HG02840 (cell line): Measurements from ENCODE around the gene OAF.

Source experiments
- ATAC-seq: cut with Tn5 transposase; IDR thresholded peaks from one replicate; pipeline ENCODE4 v1.9.1; 2021; ENCODE audit warnings: mild to moderate bottlenecking, moderate library complexity, moderate number of reproducible peaks; ENCODE audit not compliant: unreplicated experiment, low FRiP score

The OAF gene

GRCh38 chr11:120182790-120183491 lies 27.9 kb upstream of the OAF start:
- ATAC-seq = no peak

- no peak for ATAC-seq
Observed at GRCh38 chr11:120183701-120184141, 27.1 kb upstream of the OAF start.

GRCh38 chr11:120184371-120184945 lies 26.4 kb upstream of the OAF start:
- ATAC-seq = no peak

- no peak for ATAC-seq
Observed at GRCh38 chr11:120184946-120185705, 25.7 kb upstream of the OAF start.

- ATAC-seq = no peak
Observed at GRCh38 chr11:120185706-120186455, 25.0 kb upstream of the OAF start.

- no peak for ATAC-seq
Observed at GRCh38 chr11:120186456-120186773, 24.4 kb upstream of the OAF start.

GRCh38 chr11:120186774-120187591 lies 23.8 kb upstream of the OAF start:
- no peak for ATAC-seq

- ATAC-seq = no peak
Observed at GRCh38 chr11:120188371-120188770, 22.5 kb upstream of the OAF start.

- ATAC-seq = no peak
Observed at GRCh38 chr11:120188811-120189455, 21.9 kb upstream of the OAF start.

GRCh38 chr11:120191058-120191457 lies 19.8 kb upstream of the OAF start:
- no peak for ATAC-seq

- no peak for ATAC-seq
Observed at GRCh38 chr11:120192831-120193625, 17.8 kb upstream of the OAF start.

GRCh38 chr11:120194166-120194565 lies 16.7 kb upstream of the OAF start:
- ATAC-seq = no peak

- no peak for ATAC-seq
Observed at GRCh38 chr11:120195601-120196320, 15.1 kb upstream of the OAF start.

GRCh38 chr11:120196826-120197225 lies 14.0 kb upstream of the OAF start:
- no peak for ATAC-seq

- no peak for ATAC-seq
Observed at GRCh38 chr11:120197251-120197891, 13.5 kb upstream of the OAF start.

- no peak for ATAC-seq
Observed at GRCh38 chr11:120197977-120198376, 12.9 kb upstream of the OAF start.

GRCh38 chr11:120198403-120198786 lies 12.4 kb upstream of the OAF start:
- no peak for ATAC-seq
